ENCODE data around the gene CTNNA3. TPM values are rescaled to one million over a fixed set of nuclear protein-coding genes. Genes with fewer than 3 reads are reported as not detected.

Gene CTNNA3
- total and polyA plus RNA-seq, 2 donors from 2014 or later, result 0.45 to 0.72 TPM

GRCh38 chr10:65940816-65941662 lies 1755.0 kb downstream of the CTNNA3 start:
- TF ChIP-seq, protein P1, sequence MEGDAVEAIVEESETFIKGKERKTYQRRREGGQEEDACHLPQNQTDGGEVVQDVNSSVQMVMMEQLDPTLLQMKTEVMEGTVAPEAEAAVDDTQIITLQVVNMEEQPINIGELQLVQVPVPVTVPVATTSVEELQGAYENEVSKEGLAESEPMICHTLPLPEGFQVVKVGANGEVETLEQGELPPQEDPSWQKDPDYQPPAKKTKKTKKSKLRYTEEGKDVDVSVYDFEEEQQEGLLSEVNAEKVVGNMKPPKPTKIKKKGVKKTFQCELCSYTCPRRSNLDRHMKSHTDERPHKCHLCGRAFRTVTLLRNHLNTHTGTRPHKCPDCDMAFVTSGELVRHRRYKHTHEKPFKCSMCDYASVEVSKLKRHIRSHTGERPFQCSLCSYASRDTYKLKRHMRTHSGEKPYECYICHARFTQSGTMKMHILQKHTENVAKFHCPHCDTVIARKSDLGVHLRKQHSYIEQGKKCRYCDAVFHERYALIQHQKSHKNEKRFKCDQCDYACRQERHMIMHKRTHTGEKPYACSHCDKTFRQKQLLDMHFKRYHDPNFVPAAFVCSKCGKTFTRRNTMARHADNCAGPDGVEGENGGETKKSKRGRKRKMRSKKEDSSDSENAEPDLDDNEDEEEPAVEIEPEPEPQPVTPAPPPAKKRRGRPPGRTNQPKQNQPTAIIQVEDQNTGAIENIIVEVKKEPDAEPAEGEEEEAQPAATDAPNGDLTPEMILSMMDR (IDR thresholded peaks at IDR 0.05; ENCODE audit: borderline replicate concordance, extremely low read depth, insufficient read depth), result no peak
- Histone ChIP-seq H3K27me3 (ENCODE audit: control insufficient read depth, insufficient read depth, low read length) (no peaks in the 10 kb centered on the region), H3K27ac (ENCODE audit: low read depth in 2 of 2, low read length in 2 of 2) (no peak overlapping the region), H3K4me1 (ENCODE audit: control insufficient read depth in 2 of 3, insufficient read depth in 2 of 3, low read depth in 1 of 3, low read length in 3 of 3) (no peaks in the 10 kb centered on the region), H3K4me3 (ENCODE audit: low read length in 3 of 3) (no peak overlapping the region), H3K9me3 (ENCODE audit: control insufficient read depth in 2 of 3, insufficient read depth in 1 of 3, low read length in 3 of 3) (no peaks in the 10 kb centered on the region), H3K36me3 (ENCODE audit: control insufficient read depth in 2 of 3, insufficient read depth in 3 of 3, low read length in 3 of 3) (no peaks in the 10 kb centered on the region), H3K9ac (ENCODE audit: low read length in 3 of 3) (no peak overlapping the region)
- intact Hi-C loops (cut with DNase I), result no loop called here
- no peak for FAIRE-seq
- DNase-seq, result peak in 2 of 5 donors; percentile 8 to 22

- H3K36me3 ChIP-seq (ENCODE audit: control insufficient read depth in 2 of 3, insufficient read depth in 3 of 3, low read length in 3 of 3), result no peaks in the 10 kb centered on the region
- H3K4me1 ChIP-seq (ENCODE audit: control insufficient read depth in 2 of 3, insufficient read depth in 2 of 3, low read depth in 1 of 3, low read length in 3 of 3), result no peaks in the 10 kb centered on the region
- DNase-seq, result no peak
- no peak for FAIRE-seq
- no peaks in the 10 kb centered on the region for H3K27me3 ChIP-seq (ENCODE audit: control insufficient read depth, insufficient read depth, low read length)
- H3K9me3 ChIP-seq (ENCODE audit: control insufficient read depth in 2 of 3, insufficient read depth in 1 of 3, low read length in 3 of 3), result no peaks in the 10 kb centered on the region
- H3K4me3 ChIP-seq (ENCODE audit: low read length in 3 of 3), result no peak overlapping the region
- intact Hi-C loops (cut with DNase I), result no loop called here
- H3K9ac ChIP-seq (ENCODE audit: low read length in 3 of 3), result no peak overlapping the region
- TF ChIP-seq, protein P1 (IDR thresholded peaks at IDR 0.05; ENCODE audit: borderline replicate concordance, extremely low read depth, insufficient read depth), result no peak
- no peak overlapping the region for H3K27ac ChIP-seq (ENCODE audit: low read depth in 2 of 2, low read length in 2 of 2)
Measured at GRCh38 chr10:65940105-65940504, 1755.9 kb downstream of the CTNNA3 start.

GRCh38 chr10:65931291-65932070 lies 1764.5 kb downstream of the CTNNA3 start:
- intact Hi-C loops (cut with DNase I), result no loop called here
- Histone ChIP-seq H3K9ac (ENCODE audit: low read length in 3 of 3) (no peak overlapping the region), H3K36me3 (ENCODE audit: control insufficient read depth in 2 of 3, insufficient read depth in 3 of 3, low read length in 3 of 3) (no peaks in the 10 kb centered on the region), H3K9me3 (ENCODE audit: control insufficient read depth in 2 of 3, insufficient read depth in 1 of 3, low read length in 3 of 3) (no peaks in the 10 kb centered on the region), H3K4me1 (ENCODE audit: control insufficient read depth in 2 of 3, insufficient read depth in 2 of 3, low read depth in 1 of 3, low read length in 3 of 3) (no peaks in the 10 kb centered on the region), H3K27me3 (ENCODE audit: control insufficient read depth, insufficient read depth, low read length) (no peaks in the 10 kb centered on the region), H3K4me3 (ENCODE audit: low read length in 3 of 3) (no peak overlapping the region), H3K27ac (ENCODE audit: low read depth in 2 of 2, low read length in 2 of 2) (no peak overlapping the region)
- no peak for DNase-seq
- no peak for FAIRE-seq
- TF ChIP-seq, protein P1 (IDR thresholded peaks at IDR 0.05; ENCODE audit: borderline replicate concordance, extremely low read depth, insufficient read depth), result no peak

Data from kidney (tissue), 14 donors.